GM19452 (cell line): ENCODE results near the gene CEP20.
"Not testable (repeated sequence)": the region's sequence is repeated elsewhere in the genome, so short reads cannot be mapped to it uniquely, and the experiment has no call there.

ENCODE experiments used
- ATAC-seq: cut with Tn5 transposase; IDR thresholded peaks from one replicate; pipeline ENCODE4 v1.9.1; 2021; ENCODE audit not compliant: unreplicated experiment

CEP20 gene, protein sequence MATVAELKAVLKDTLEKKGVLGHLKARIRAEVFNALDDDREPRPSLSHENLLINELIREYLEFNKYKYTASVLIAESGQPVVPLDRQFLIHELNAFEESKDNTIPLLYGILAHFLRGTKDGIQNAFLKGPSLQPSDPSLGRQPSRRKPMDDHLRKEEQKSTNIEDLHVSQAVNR

DNA sequence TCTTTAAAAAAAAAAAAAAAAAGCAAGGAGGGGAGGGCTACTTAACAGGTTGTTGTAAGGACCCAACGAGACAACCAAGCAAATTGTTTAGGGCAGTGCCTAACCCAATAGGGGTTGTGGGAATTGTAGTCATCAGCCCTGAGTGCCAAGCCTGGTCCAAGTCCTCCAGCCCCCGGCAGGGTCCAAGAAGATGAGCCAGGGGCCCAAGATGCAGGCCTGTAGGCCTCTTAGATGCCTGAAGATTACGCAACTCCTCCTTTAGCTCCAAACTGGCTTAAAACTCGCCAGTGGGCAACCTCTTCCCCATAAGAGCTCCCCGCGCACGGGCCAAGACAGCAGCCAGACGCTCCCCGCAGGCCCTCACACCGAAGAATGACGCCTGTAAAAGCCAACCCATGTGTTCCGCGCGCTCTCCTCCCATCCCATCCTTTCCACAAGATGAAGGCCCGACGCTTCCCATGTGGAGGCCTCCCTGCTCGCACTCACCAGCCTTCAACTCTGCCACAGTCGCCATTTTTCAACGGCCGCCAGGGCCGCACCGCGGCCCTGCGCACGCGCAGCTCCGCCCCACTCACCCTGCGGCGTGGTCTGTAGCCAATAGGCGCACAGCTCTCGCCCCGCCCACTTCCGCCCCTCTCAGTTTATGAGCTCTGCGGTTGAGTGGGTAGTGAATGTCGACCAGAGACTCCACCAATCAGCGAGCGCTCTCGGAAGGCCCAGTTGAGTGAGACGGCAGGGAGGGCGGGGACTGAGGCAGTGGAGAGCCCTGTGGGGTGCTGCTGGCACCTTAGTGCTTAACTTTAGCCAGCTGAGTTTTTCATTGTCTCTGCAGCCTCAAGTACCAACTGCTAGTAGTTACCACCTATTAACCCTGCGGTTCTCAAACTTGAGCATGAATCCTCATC, at the start of gene CEP20:
TSS of gene CEP20 (minus strand) at position 532 of the 905 bp plus-strand sequence. CDS start at position 514, 18 bp downstream.
- peak; percentile 94 for ATAC-seq

DNA sequence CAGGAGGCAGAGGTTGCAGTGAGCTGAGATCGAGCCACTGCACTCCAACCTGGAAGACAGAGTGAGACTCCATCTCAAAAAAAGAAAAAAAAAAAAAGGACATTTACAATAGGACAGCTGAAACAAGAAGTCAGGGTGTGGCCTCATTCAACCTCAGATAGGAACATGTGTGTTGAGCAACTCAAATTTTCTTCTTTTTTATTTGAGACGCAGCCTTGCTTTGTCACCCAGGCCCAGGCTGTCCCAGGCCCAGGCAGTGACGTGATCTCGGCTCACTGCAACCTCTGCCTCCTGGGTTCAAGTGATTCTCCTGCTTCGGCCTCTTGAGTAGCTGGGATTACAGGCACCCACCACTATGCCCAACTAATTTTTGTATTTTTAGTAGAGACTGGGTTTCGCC, 48.4 kb upstream of the CEP20 start:
- not testable (repeated sequence) for ATAC-seq

DNA sequence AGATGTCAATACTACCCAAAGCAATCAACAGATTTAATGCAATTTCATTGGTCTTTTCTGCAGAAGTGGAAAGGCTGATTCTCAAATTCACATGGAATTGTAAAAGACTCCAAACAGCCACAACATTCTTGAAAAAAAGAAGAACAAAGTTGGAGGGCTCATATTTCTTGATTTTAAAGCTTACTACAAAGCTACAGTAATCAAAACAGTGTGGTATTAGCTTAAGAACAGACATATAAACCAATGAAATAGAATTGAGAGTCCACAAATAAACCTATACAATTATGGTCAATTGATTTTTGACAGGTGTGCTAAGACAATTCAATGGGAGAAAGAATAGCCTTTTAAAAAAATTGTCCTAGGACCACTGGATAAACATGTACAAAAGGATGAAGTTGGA, 46.6 kb upstream of the CEP20 start:
- no peak for ATAC-seq

DNA sequence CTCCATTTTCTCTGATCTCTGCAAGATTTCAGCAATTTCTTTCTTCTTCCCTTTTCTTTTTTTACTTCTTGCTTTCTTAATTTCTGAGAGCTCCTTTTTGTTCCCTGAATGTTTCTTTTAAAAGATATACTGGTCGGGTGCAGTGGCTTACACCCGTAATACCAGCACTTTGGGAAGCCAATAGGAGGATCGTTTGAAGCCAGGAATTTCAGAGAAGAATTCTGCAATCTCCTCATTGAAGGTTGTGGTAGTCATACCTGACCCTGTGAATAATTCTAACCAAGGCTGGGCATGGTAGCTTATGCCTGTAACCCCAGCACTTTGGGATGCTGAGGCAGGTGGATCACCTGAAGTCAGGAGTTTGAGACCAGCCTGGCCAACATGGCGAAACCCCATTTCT, 45.4 kb upstream of the CEP20 start:
- no peak for ATAC-seq

DNA sequence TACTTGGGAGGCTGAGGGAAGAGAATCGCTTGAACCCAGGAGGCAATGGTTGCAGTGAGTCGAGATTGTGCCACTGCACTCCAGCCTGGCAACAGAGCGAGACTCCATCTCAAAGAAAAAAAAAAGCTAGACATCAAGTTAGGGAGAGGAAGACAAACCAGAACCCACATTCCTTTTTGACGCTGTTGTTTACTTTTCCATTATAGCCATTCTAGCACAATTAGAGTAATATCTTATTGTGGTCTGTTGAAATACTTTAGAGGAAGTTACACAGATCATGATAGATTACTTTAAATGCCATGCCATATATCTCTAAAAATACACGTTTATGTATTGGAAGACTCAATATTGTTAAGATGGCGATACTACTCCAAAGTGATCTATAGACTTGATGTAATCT, 44.5 kb upstream of the CEP20 start:
- ATAC-seq, result no peak

DNA sequence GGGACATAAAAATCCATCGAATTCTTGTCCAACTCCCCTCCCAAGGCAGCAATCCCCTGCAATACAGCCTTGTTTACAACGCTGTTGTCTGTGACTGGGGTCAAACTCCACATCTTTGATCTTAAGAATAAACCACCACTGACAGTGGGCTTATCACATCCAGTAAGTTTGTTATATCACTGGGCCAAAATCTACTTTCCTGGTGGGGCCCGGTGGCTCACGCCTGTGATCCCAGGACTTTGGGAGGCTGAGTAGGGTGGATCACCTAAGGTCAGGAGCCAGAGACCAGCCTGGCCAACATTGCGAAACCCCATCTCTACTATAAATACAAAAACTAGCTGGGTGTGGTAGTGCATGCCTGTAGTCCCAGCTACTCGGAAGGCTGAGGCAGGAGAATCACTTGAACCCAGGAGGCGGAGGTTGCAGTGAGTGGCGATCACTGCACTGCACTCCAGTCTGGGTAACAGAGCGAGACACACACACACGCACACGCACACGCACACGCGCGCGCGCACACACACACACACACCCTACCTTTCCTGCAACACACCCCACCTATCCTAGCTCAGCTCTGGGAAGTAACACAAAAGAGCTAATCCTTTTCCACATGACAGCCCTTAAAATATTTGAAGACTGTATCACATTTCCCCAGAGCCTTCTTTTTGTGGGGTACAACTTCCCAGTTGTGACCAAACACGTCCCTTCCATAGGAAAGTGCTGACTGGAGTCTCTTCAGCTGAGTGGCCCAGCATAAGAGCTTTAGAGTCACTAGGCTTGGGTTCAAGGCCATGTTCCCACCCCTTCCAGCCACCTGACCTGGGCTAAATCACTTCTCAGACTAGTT, 40.1 kb upstream of the CEP20 start:
- ATAC-seq, result no peak

DNA sequence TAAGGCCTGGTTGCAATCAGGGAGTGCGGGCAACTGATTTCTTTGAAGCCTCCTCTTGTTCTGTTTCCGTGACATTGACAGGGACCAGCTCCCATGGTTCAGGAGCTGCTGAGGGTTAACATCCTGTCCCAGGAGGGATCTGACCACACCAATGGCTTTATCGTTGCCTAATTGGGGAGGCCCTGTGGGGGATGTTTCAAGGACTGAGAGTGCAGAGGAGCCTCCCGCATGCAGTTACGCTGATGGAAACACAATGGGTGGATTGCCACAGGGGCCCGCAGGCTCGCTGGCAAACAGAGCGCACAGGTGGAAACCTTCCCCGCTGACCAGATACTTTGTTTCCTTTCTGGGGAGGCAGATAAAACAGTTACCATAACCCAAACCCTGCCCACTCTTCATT, 37.2 kb upstream of the CEP20 start:
- ATAC-seq, result no peak

DNA sequence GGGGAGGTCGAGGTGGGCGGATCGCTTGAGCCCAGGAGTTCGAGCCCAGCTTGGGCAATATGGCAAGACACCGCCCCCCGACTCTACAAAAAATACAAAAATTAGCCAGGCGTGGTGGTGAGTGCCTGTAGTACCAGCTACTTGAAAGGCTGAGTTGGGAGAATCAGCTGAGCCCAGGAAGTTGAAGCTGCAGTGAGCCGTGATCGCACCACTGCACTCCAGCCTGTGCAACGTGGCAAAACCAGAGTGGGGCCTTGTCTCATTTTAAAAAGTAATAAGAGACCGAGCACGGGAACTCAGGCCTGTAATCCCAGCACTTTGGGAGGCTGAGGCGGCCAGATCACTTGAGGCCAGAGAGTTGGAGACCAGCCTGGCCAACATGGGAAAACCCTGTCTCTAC, 36.6 kb upstream of the CEP20 start:
- no peak for ATAC-seq

DNA sequence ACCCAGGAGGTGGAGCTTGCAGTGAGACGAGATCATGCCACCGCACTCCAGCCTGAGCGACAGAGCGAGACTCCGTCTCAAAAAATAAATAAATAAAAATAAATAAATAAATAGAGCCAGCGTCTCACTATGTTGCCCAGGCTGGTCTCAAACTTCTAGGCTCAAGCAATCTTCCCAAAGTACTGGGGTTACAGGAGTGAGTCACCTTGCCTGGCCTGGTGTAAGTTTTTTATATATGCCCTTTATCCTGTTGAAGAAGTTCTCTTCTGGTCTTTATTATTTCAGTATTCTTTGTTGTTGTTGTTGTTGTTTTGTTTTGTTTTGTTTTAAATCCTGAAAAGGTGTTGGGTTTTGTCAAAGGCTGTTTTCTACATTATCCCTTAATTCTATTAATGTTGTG, 30.9 kb upstream of the CEP20 start:
- no peak for ATAC-seq

DNA sequence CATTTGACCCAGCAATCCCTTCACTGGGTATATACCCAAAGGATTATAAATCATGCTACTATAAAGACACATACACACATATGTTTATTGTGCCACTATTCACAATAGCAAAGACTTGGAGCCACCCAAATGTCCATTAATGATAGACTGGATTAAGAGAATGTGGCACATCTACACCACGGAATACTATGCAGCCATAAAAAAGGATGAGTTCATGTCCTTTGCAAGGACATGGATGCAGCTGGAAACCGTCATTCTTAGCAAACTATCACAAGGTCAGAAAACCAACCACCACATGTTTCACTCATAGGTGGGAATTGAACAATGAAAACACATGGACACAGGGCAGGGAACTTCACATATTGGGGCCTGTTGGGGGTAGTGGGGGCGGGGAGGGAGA, 29.9 kb upstream of the CEP20 start:
- not testable (repeated sequence) for ATAC-seq

DNA sequence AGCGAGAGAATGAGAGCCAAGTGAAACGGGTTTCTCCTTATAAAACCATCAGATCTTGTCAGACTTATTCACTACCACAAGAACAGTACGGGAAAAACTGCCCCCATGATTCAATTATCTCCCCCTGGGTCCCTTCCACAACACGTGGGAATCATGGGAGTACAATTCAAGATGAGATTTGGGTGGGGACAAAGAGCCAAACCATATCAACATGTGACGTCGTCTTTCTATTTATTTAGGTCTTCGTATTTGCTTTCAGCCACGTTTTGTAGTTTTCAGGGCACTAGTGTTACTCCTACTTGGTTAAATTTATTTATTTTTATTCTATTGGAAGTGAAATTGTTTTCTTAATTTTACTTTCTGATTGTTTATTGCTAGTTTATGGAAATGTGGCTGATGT, 27.9 kb upstream of the CEP20 start:
- no peak for ATAC-seq

DNA sequence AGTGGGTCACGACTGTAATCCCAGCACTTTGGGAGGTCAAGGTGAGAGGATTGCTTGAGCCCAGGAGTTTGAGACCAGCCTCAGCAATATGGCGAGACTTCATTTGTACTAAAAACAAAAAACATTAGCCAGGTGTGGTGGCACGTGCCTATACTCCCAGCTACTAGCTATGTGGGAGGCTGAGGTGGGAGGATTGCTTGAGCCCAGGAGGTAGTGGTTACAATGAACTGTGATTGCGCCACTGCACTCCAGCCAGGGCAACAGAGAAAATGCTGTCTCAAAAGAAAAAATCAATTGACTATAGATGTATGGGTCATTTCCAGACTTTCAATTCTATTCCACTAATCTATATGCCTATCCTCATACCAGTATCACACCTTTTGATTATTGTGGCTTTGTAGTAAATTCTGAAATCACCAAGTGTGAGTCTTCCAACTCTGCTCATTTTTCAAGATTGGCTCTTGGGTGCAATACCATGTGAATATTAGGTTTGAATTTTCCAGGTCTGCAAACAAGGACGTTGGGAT, 27.2 kb upstream of the CEP20 start:
- ATAC-seq, result no peak

DNA sequence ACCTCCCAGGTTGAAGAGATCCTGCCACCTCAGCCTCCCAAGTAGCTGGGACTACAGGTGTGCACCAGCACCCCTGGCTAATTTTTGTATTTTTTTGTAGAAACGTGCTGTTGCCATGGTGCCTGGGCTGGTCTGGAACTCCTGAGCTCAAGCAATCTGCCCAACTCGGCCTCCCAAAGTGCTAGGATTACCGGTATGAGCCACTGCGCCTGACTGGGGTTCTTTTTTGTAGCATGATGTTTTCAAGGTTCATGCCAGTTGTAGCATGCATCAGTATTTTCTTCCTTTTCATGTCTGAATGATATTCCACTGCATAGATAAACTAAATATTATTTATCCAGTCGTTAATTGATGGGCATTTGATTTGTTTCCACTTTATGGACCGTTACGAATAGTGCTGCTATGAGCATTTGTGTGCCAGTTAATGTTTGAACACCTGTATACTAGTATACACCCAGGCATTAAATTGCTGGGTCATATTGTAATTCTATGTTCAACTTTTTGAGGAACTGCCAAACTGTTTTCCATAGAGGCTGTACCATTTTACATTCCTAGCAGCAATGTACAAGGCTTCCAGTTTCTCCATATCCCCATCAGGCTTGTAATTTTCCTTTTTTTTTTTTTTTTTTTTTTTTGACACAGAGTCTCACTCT, 24.8 kb upstream of the CEP20 start:
- ATAC-seq, result no peak

DNA sequence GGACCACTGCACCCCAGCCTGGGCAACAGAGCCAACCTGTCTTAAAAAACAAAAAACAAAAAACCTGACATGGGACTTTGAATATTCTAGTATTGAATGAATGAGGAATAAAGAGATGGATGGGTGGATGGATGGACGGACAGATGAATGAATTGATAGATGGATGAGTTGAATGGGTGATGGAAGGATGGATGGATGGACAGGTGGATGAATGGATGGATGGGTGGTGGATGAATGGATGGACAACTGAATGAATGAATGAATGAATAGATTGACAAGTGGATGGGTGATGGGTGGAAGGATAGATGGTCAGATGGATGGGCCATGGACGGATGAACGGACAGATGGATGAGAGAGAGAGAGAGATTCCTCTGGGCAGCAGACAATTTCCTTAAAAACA, 22.8 kb upstream of the CEP20 start:
- no peak for ATAC-seq

DNA sequence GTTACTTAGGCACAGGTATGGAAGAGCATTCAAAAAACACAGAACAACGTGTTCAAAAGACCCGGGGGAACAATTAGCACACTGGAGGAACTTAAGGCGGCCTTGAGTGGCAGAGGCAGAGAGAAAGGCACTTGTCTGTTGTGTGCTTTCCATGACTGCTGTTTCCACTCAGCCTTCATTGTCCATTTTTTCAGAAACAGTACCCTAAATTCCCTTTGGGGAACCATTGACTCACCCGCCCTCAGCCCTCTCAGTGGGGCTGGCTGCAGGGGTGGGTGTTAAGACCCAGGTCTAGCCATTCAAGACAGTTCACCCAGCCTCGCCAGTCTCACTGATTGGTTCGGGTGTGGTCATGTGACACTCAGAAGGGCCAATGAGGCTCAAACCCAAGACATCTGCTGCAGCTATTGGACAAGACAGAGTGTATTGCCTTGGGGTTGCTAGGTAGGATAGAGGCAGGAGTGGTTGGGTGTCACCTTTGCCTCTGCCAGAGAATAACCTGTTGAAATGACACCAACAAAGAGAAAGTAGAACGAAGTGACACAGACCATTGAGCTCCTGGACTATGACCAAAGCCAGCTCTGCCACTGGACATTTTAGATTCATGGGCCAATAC, 19.6 kb upstream of the CEP20 start:
- ATAC-seq, result peak; percentile 100

DNA sequence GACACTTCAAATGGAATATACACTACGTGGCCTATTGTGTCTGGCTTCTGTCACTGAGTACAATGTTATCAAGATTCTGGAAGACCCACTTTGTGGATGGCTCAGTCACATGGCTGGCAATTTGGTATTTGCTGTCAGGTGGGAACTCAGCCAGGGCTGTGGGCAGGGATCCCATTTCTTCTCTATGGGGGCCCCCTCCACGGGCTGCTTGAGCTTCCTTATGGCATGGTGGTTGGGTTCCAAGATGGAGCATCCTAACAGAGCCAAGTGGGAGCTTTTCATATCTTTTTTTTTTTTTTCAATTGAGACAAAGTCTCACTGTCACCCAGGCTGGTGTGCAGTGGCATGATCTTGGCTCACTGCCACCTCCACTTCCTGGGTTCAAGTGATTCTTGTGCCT, 18.0 kb upstream of the CEP20 start:
- no peak for ATAC-seq

DNA sequence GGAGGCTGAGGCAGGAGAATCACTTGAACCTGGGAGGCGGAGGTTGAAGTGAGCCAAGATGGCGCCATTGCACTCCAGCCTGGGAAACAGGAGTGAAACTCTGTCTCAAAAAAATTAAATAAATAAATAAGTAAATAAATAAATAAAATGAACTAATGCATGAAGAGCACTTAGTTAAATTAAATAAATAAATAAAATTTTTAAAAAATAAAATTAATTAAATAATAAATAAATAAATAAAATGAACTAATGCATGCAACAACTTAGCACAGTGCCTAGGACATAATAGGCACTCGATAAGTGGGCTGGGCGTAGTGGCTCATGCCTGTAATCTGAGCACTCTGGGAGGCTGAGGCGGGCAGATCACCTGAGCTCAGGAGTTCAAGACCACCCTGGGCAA, 15.6 kb upstream of the CEP20 start:
- ATAC-seq, result no peak

DNA sequence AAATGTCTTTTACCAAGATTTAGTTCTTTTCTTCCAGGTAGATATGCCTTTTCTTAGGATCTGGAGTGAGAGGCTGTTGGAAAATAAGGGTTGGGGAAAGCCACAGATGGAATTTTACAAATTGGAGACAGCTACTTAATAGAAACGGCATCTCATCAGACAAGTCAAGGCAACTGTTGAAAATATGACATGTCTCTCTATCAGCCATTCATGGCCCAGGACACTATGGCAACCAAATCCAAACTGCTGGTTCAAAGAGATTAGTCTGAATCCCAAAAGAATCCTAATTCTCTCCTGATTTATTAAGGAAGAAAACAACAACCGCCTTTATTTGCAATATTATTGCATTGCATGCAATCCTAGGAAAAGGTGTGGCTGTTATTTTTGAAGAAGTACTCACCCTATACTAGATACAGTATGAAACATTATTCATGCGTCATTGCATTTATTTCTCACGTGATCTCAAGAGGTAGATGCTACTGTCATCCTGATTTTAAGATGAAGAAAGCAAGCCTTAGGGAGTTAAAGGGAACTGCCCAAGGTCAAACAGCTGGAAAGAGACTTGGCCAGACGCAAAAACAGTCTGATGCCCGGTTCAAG, 12.6 kb upstream of the CEP20 start:
- no peak for ATAC-seq

DNA sequence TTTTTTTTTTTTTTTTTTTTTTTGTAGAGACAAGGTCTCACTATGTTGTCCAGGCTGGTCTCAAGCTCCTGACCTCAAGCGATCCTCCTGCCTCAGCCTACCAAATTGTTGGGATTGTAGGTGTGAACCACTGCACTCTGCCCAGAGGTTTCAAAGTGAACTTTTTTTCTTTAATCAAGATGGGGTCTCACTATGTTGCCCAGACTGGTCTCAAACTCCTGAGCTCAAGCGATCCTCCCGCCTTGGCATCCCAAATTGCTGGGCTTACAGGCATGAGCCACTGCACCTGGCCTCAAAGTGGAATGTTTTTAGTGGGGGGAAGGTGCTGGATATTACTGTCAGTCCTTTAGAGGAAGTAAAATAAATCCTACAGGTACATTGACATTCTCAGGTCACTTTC, 12.0 kb upstream of the CEP20 start:
- no peak for ATAC-seq

DNA sequence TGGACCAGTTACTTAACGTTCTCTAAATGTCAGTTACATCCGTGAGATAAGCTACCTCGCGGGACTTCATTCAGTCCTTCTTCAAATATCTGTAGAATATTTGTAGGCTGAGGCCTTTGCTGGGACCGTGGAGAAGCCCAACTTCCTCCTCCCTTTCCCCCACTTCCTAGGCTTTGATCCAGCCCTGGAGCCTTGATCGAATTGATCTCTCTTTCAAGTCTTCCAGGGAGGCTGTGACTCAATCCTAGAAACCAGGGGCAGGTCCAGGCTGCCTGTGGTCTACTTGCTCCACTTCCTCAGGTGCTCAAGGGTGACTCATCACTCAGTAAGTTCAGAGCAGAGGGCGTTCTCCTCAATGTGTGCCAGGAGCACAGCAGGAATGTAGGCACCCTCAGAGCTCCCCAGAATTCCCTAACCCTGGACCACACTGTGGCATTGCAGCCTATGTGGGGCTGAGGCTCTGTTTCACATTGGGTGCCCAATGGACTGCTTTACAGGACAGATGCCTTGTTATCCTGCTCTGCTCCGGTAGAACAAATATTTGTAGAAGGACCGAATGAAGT, 11.2 kb upstream of the CEP20 start:
- peak; percentile 79 for ATAC-seq
